ENCODE results near the gene LARGE2. TPM values are rescaled to one million over a fixed set of nuclear protein-coding genes. Genes with fewer than 3 reads are reported as not detected.
A peak's percentile ranks its signal among the peaks of the same experiment; 100 is the strongest.

The LARGE2 gene
- polyA plus RNA-seq, 2 donors, result 20.7 to 45.8 TPM

DNA sequence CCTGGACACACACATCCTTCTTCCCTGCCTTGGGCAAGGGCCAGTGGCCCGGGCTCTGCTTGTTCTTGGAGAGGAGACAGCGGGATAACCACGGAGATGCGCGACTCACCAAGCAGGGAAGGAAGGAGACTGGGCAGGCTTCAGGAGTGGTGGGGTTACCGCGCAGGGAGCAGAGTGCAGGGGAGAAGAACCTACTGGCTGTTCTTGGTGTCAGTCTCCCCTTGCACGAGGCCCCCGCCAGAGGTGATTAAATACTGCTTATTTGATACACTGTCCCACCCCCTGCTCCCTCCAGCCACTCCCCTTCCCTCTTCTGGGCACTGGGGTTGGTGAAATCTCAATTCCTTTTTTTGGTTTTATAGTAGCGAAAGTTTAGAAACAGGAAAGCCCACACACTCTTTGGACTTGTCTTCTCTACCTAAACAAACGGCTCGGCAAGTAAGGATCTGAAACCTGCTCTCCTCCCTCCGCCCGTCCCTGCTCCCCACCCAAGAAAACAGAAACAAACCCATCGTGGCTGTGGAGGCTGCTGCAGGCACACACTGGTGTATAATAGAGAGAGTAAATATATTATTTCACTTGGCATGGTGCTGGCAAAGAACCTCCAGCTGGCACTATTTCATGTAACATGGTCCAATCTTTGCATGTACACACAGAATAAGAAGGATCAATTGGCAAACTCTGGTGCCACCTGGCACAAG lies 10.8 kb downstream of the LARGE2 start:
- 45 to 56% methylated on average over 15 of the region's 15 CpGs for WGBS, 2 donors
- H3K4me1 ChIP-seq (ENCODE audit: control insufficient read depth in 2 of 2, insufficient read depth in 2 of 2, low read length in 1 of 2), result peaks cover 10 to 32% of the 10 kb centered on the region in 2 donors
- no peak overlapping the region for H3K4me3 ChIP-seq (ENCODE audit: low read depth in 1 of 2, low read length in 2 of 2)
- H3K27ac ChIP-seq (ENCODE audit: low read depth in 2 of 2, low read length in 1 of 2), result peak overlapping the region; percentile 44 to 49
- no peaks in the 10 kb centered on the region for H3K27me3 ChIP-seq (ENCODE audit: control insufficient read depth in 1 of 2, insufficient read depth in 2 of 2, low read length in 2 of 2)
- H3K36me3 ChIP-seq (ENCODE audit: control insufficient read depth in 2 of 2, insufficient read depth in 2 of 2, low read length in 1 of 2), result peaks cover 9 to 16% of the 10 kb centered on the region in 2 donors
- no peaks in the 10 kb centered on the region for H3K9me3 ChIP-seq (ENCODE audit: control insufficient read depth in 2 of 2, insufficient read depth in 1 of 2, low read depth in 1 of 2, low read length in 1 of 2)

DNA sequence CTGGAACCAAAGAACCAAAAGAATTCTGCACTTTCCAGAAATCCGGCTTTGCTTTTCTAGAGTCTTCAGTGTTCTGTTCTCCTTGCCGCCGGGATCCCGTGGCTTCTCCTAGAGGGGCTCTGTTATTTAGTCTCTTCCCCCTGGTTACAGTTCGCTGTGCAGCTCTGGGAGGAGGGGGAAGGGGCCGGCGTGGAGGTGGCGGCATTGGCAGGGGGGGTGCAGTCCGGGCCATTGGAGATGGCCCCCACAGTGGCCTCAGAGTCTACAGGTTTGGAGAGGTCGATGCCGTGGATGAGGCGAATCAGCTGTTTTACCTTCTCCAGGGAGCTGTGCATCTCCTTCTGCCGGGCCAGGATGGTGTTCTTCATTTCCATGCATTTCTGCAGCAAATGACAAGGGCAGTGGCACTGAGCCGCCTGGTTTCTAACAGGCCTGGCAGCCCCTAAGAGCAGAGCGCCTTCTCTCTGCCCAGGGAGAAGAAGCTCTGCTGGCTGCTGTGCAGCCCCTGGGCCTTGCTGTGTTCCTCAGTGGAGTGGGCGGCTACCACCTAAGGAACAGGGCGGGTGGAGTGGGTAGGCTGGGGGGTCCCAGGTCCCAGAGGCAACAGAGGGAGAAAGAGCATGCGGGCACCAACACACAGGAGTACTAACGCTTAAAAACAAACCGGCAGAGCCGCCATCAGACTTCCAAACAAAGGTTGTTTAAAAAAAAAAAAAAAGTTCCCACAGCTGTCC lies 11.6 kb downstream of the LARGE2 start:
- Histone ChIP-seq H3K4me1 (ENCODE audit: control insufficient read depth in 2 of 2, insufficient read depth in 2 of 2, low read length in 1 of 2) (peaks cover 6 to 27% of the 10 kb centered on the region in 2 donors), H3K36me3 (ENCODE audit: control insufficient read depth in 2 of 2, insufficient read depth in 2 of 2, low read length in 1 of 2) (peaks cover 9 to 16% of the 10 kb centered on the region in 2 donors), H3K27ac (ENCODE audit: low read depth in 2 of 2, low read length in 1 of 2) (peak overlapping the region; percentile 17 to 34), H3K4me3 (ENCODE audit: low read depth in 1 of 2, low read length in 2 of 2) (no peak overlapping the region), H3K9me3 (ENCODE audit: control insufficient read depth in 2 of 2, insufficient read depth in 1 of 2, low read depth in 1 of 2, low read length in 1 of 2) (no peaks in the 10 kb centered on the region), H3K27me3 (ENCODE audit: control insufficient read depth in 1 of 2, insufficient read depth in 2 of 2, low read length in 2 of 2) (no peaks in the 10 kb centered on the region)
- WGBS, 2 donors, result 53 to 66% methylated on average over 21 of the region's 21 CpGs

DNA sequence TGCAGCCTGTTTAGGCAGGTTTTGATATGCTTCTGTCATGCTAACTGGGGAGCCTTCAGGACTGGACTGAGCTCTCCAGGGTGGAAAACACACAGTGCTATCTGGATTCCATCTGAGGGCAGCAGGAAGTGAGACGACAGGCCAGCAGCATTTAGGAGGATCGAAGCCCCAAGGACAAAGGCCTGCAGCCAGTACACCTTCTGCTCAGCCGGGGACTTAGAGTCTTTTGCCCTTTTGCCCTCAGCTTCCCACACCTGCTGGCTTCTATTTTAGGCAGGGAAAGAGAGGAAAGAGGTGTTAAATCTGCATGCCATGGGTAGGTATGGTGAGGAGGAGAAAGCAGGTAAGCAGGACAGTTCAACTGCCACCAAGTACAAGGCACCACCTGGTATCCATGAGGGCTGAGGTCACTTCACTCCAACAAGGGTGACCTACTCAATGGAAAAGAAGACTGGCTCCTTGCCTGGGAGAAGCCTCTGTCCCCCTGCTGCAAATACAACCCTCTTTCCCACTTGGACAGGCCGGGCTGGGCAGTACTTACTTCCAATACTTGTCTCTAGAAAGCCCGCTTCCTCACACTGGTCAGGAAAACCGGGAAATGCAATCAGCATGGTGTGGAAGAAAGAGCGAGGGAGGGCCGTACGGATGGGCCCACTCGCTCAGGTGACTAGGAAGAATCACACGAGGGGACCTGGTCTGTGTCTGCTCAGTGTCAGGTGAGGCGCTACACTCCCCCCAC lies 12.3 kb downstream of the LARGE2 start:
- 74 to 75% methylated on average over 12 of the region's 12 CpGs for WGBS, 2 donors
- H3K4me1 ChIP-seq (ENCODE audit: control insufficient read depth in 2 of 2, insufficient read depth in 2 of 2, low read length in 1 of 2), result peaks cover 3 to 25% of the 10 kb centered on the region in 2 donors
- H3K27me3 ChIP-seq (ENCODE audit: control insufficient read depth in 1 of 2, insufficient read depth in 2 of 2, low read length in 2 of 2), result no peaks in the 10 kb centered on the region
- peaks cover 9 to 16% of the 10 kb centered on the region in 2 donors for H3K36me3 ChIP-seq (ENCODE audit: control insufficient read depth in 2 of 2, insufficient read depth in 2 of 2, low read length in 1 of 2)
- no peaks in the 10 kb centered on the region for H3K9me3 ChIP-seq (ENCODE audit: control insufficient read depth in 2 of 2, insufficient read depth in 1 of 2, low read depth in 1 of 2, low read length in 1 of 2)
- peak overlapping the region; percentile 30 to 40 for H3K27ac ChIP-seq (ENCODE audit: low read depth in 2 of 2, low read length in 1 of 2)
- no peak overlapping the region for H3K4me3 ChIP-seq (ENCODE audit: low read depth in 1 of 2, low read length in 2 of 2)

DNA sequence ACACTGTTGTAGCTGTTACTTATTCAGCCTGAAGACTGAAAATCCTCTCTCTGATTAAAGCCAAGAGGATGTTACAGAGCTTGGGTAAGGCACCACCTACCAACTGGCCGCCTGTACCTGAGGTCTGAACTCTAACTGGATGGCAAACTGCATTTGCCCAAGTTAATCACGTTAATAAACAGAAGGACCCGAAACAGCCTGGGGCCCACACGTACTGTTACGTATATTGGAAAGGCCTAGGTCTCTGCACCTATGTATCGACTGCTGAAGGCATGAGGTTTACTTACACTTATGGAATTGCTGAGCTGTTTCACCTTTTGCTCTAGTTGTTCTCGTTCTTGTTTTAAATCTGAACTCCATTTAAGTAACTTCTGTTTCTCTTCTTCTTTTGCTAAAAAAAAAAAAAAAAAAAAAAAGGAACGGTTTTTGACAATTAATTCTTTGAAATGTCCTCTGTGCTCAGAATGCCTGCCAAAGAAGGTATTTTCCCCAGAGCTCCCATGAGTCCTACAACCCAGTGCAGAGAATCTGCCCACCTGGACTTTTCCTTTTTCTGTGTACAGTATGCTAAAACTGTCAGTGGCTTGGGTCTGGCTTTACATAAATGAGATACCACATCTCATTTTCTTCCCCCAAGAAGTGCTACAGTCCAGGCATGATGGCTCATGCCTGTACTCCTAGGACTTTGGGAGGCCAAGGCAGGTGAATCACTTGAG lies 13.1 kb downstream of the LARGE2 start:
- 80 to 85% methylated on average over 8 of the region's 8 CpGs for WGBS, 2 donors
- peaks cover 6 to 16% of the 10 kb centered on the region in 2 donors for H3K36me3 ChIP-seq (ENCODE audit: control insufficient read depth in 2 of 2, insufficient read depth in 2 of 2, low read length in 1 of 2)

DNA sequence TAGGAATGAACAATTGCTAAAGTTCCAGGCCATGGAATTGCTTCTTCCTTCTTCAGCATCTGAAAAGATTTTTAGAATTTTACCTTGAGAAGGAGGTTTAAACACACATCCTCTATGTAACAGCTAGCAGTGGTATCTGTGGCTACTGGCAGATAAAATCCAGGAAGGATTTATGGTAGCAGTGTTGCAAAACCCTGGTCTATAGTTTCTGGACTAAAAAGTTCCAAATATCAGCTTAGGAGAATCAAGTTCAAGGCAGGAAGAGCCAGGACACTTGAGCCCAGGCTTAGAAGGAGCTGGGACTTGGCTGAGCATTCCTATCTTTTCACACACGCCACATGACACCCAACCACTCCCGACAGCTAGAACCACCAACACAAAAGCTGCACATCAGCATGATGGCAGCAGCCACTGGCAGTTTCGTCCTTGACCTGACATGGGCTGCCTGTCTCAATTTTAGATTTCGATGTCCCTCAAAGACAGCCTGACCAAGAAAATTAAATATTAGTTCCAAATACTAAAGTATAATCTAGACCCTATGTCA lies 14.1 kb downstream of the LARGE2 start:
- peaks cover 0 to 17% of the 10 kb centered on the region in 2 donors for H3K4me1 ChIP-seq (ENCODE audit: control insufficient read depth in 2 of 2, insufficient read depth in 2 of 2, low read length in 1 of 2)
- peaks cover 6 to 16% of the 10 kb centered on the region in 2 donors for H3K36me3 ChIP-seq (ENCODE audit: control insufficient read depth in 2 of 2, insufficient read depth in 2 of 2, low read length in 1 of 2)
- H3K4me3 ChIP-seq (ENCODE audit: low read depth in 1 of 2, low read length in 2 of 2), result no peak overlapping the region
- no peaks in the 10 kb centered on the region for H3K9me3 ChIP-seq (ENCODE audit: control insufficient read depth in 2 of 2, insufficient read depth in 1 of 2, low read depth in 1 of 2, low read length in 1 of 2)
- no peak overlapping the region for H3K27ac ChIP-seq (ENCODE audit: low read depth in 2 of 2, low read length in 1 of 2)
- H3K27me3 ChIP-seq (ENCODE audit: control insufficient read depth in 1 of 2, insufficient read depth in 2 of 2, low read length in 2 of 2), result no peaks in the 10 kb centered on the region
- 81 to 85% methylated on average over 4 of the region's 4 CpGs for WGBS, 2 donors

More for the DNA sequence above, 13.1 kb downstream of the LARGE2 start:
- Histone ChIP-seq H3K27me3 (ENCODE audit: control insufficient read depth in 1 of 2, insufficient read depth in 2 of 2, low read length in 2 of 2) (no peaks in the 10 kb centered on the region), H3K9me3 (ENCODE audit: control insufficient read depth in 2 of 2, insufficient read depth in 1 of 2, low read depth in 1 of 2, low read length in 1 of 2) (no peaks in the 10 kb centered on the region), H3K4me1 (ENCODE audit: control insufficient read depth in 2 of 2, insufficient read depth in 2 of 2, low read length in 1 of 2) (peaks cover 2 to 18% of the 10 kb centered on the region in 2 donors), H3K27ac (ENCODE audit: low read depth in 2 of 2, low read length in 1 of 2) (no peak overlapping the region), H3K4me3 (ENCODE audit: low read depth in 1 of 2, low read length in 2 of 2) (no peak overlapping the region)

DNA sequence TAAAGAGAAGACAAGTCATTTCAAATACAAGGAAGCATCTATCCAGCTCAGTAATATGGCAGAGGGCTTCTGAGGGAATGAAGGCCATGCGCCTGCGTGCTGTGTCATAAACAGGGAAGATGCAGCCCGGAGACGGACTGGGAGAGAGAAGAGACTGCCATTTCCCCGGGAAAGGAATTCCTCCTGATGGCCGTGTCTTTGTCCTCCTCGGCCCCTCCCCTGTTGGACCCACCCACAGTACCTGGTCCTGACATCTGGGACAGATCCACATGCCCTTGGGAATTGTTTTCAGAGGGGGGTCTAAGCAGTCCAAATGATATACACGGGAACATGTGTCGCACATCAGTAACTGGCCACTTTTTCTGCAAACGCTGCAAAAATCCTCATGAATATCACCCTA lies 15.5 kb downstream of the LARGE2 start:
- H3K4me1 ChIP-seq (ENCODE audit: control insufficient read depth in 2 of 2, insufficient read depth in 2 of 2, low read length in 1 of 2), result peaks cover 0 to 10% of the 10 kb centered on the region in 2 donors
- H3K4me3 ChIP-seq (ENCODE audit: low read depth in 1 of 2, low read length in 2 of 2), result no peak overlapping the region
- no peaks in the 10 kb centered on the region for H3K9me3 ChIP-seq (ENCODE audit: control insufficient read depth in 2 of 2, insufficient read depth in 1 of 2, low read depth in 1 of 2, low read length in 1 of 2)
- H3K36me3 ChIP-seq (ENCODE audit: control insufficient read depth in 2 of 2, insufficient read depth in 2 of 2, low read length in 1 of 2), result peaks cover 6 to 16% of the 10 kb centered on the region in 2 donors
- H3K27me3 ChIP-seq (ENCODE audit: control insufficient read depth in 1 of 2, insufficient read depth in 2 of 2, low read length in 2 of 2), result no peaks in the 10 kb centered on the region
- H3K27ac ChIP-seq (ENCODE audit: low read depth in 2 of 2, low read length in 1 of 2), result no peak overlapping the region
- WGBS, 2 donors, result 90 to 92% methylated on average over 10 of the region's 10 CpGs

DNA sequence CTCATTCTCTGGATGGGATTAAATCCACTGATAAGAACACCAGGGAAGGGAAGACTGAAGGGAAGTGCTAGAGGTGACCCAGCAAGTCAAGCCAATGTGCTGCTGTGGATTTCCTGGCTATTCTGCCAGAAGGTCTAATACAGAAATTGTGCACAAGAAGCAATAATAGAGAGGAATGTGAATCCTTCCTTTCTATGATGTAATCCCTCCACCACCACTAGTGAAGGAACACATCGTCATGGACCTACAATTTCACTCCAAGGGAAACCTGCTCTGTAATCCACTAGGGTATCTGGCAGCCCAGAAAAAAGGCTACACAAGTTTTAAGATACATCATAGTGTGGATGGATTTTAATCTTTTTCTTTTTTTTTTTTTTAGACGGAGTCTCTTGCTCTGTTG lies 17.4 kb downstream of the LARGE2 start:
- Histone ChIP-seq H3K27ac (ENCODE audit: low read depth in 2 of 2, low read length in 1 of 2) (no peak overlapping the region), H3K4me1 (ENCODE audit: control insufficient read depth in 2 of 2, insufficient read depth in 2 of 2, low read length in 1 of 2) (peaks cover 0 to 5% of the 10 kb centered on the region in 2 donors), H3K27me3 (ENCODE audit: control insufficient read depth in 1 of 2, insufficient read depth in 2 of 2, low read length in 2 of 2) (no peaks in the 10 kb centered on the region), H3K9me3 (ENCODE audit: control insufficient read depth in 2 of 2, insufficient read depth in 1 of 2, low read depth in 1 of 2, low read length in 1 of 2) (no peaks in the 10 kb centered on the region), H3K36me3 (ENCODE audit: control insufficient read depth in 2 of 2, insufficient read depth in 2 of 2, low read length in 1 of 2) (peaks cover under 1 to 13% of the 10 kb centered on the region in 2 donors), H3K4me3 (ENCODE audit: low read depth in 1 of 2, low read length in 2 of 2) (no peak overlapping the region)
- WGBS, 2 donors, result 81 to 87% methylated on average over 2 of the region's 2 CpGs

DNA sequence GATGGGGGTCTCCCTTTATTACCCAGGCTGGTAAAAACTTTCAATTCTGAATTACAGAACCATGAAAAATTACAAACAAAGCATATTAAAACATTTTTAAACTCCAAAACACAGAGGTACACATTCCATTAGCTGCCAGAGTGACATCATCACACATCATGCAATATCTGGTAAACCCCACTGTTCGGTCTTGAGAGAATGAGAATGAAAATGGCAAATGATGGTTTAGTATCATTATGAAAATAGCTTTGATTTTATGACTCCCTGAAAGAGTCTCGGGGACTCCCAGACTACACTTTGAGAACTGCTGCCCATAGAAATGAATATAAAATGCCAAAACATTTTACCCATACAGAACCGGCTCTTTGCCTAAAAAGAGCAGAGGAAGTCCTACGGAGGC lies 18.8 kb downstream of the LARGE2 start:
- H3K4me1 ChIP-seq (ENCODE audit: control insufficient read depth in 2 of 2, insufficient read depth in 2 of 2, low read length in 1 of 2), result no peaks in the 10 kb centered on the region
- 89 to 92% methylated on average over 4 of the region's 4 CpGs for WGBS, 2 donors
- H3K27ac ChIP-seq (ENCODE audit: low read depth in 2 of 2, low read length in 1 of 2), result no peak overlapping the region
- peaks cover 2 to 8% of the 10 kb centered on the region in 2 donors for H3K36me3 ChIP-seq (ENCODE audit: control insufficient read depth in 2 of 2, insufficient read depth in 2 of 2, low read length in 1 of 2)
- no peak overlapping the region for H3K4me3 ChIP-seq (ENCODE audit: low read depth in 1 of 2, low read length in 2 of 2)
- no peaks in the 10 kb centered on the region for H3K27me3 ChIP-seq (ENCODE audit: control insufficient read depth in 1 of 2, insufficient read depth in 2 of 2, low read length in 2 of 2)
- no peaks in the 10 kb centered on the region for H3K9me3 ChIP-seq (ENCODE audit: control insufficient read depth in 2 of 2, insufficient read depth in 1 of 2, low read depth in 1 of 2, low read length in 1 of 2)

DNA sequence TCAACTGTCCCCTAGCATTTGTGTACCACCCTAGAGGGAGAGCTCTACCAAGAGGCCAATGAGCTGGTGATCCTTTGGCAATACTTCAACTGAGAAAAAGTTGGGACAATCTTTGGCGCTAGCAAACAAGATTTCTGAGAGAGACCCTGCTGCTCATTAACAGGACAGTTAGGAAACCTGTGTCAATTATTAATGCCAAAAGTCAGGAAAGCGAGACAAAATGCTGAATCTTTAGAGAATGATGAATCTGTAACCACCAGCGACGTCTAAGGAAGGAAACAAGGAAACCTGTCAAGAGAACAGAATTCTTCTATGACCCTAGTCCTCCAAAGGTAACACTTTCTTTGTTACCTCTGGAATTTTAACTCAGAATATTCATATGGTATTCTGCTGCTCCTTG lies 19.9 kb downstream of the LARGE2 start:
- no peak overlapping the region for H3K27ac ChIP-seq (ENCODE audit: low read depth in 2 of 2, low read length in 1 of 2)
- no peaks in the 10 kb centered on the region for H3K4me1 ChIP-seq (ENCODE audit: control insufficient read depth in 2 of 2, insufficient read depth in 2 of 2, low read length in 1 of 2)
- H3K4me3 ChIP-seq (ENCODE audit: low read depth in 1 of 2, low read length in 2 of 2), result no peak overlapping the region
- WGBS, 2 donors, result 94 to 97% methylated on average over 4 of the region's 4 CpGs
- H3K36me3 ChIP-seq (ENCODE audit: control insufficient read depth in 2 of 2, insufficient read depth in 2 of 2, low read length in 1 of 2), result peaks cover 7 to 8% of the 10 kb centered on the region in 2 donors
- H3K9me3 ChIP-seq (ENCODE audit: control insufficient read depth in 2 of 2, insufficient read depth in 1 of 2, low read depth in 1 of 2, low read length in 1 of 2), result no peaks in the 10 kb centered on the region
- no peaks in the 10 kb centered on the region for H3K27me3 ChIP-seq (ENCODE audit: control insufficient read depth in 1 of 2, insufficient read depth in 2 of 2, low read length in 2 of 2)

Data from esophagus (tissue), 2 donors.